Measurements from ENCODE around the gene CPNE9.

The CPNE9 gene

DNA sequence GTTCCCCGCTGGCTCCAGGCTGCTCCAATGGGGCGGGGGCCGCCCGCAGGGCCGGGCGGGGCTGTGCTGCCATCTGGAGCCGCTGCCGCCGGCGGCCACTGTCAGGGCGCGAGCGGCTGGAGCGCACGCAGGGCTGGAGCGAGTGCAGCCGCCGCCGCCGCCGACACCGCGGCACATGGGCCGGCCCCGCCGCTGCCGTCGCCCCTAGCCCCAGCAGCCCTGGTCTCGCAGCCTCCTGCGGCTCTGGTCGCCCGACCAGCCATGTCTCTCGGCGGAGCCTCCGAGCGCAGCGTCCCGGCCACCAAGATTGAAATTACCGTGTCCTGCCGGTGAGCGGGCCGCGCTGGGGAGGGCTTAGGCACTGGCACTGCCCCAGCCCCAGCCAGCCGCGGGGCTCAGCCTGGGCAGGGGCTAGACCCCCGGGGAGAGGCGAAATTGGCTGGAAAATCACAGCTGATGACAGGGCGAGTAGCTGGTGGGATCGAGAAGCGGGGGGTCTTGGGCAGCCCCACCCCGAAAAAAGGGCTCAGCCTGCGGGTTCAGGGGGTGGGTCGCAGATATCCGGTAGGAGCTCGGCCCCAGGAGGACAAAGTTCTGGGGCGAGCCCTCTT is at the start of gene CPNE9:
Gene CPNE9, plus strand, starts transcription at position 98 of the 611 bp plus-strand sequence. Its CDS starts 164 bp downstream, at position 262.
- DNase-seq = no peak

DNA sequence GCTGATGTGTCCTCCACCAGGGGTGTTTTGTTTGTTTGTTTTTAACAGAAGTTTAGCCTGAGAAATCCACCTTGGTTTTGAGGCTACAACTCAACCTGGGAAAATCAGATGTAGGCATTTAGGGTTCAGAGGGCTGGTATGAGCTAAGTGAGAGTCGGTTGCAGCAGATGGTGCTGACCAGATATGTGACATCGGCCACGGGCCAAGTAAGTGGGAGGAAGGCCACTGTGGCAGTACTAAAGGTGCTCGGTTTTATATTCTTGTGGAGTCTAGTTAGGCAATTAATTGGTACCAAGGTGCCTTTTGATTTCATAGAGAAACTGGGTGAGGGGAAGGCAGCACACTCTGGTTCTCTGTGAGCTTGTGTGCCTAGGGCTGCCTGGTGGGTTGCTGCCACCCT is 43.8 kb upstream of the CPNE9 start:
- no peak for DNase-seq

- DNase-seq = no peak
Measured at GRCh38 chr3:9660972-9661371, 42.7 kb upstream of the CPNE9 start.

GRCh38 chr3:9664119-9664751 is 39.4 kb upstream of the CPNE9 start:
- no peak for DNase-seq

DNA sequence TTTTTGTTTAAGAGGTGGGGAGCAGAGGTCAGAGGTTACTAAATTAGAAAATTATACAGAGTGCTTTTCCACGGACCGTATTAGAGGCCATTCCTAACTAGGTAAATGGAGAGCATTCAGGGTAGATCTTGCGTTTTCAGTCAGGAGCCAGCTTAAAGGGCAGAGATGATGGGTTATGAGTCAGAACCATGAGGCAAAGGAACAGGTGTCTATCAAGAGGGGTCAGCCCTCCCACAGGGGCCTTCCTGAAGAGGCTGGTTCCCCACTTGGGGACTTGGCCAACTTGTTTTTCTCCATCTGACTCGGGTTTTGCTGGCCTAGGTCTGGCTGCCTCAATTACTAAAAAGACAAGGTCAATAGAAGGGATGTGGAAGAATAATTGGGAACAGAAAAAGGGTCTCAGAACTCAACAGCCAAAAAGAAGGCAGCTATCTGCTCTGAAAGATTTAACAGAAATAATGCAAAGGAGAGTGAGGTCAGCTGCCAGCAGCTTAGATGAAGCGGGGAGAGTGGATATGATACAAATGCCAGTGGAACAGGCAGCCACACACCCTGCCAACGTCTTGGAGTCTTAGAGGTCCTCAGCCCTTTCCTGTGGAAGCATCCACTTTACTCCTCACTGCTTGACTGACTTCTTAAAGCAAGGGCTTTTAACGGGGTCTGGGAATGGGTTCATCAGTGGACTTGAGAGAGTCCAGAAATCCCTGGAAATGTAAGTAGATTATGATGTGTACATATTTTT is 36.8 kb upstream of the CPNE9 start:
- DNase-seq = no peak

GRCh38 chr3:9669277-9669676 is 34.4 kb upstream of the CPNE9 start:
- DNase-seq = no peak

- DNase-seq = no peak
Measured at GRCh38 chr3:9669720-9670432, 33.8 kb upstream of the CPNE9 start.

GRCh38 chr3:9673082-9673481 is 30.6 kb upstream of the CPNE9 start:
- no peak for DNase-seq

GRCh38 chr3:9673752-9674151 is 29.9 kb upstream of the CPNE9 start:
- no peak for DNase-seq

DNA sequence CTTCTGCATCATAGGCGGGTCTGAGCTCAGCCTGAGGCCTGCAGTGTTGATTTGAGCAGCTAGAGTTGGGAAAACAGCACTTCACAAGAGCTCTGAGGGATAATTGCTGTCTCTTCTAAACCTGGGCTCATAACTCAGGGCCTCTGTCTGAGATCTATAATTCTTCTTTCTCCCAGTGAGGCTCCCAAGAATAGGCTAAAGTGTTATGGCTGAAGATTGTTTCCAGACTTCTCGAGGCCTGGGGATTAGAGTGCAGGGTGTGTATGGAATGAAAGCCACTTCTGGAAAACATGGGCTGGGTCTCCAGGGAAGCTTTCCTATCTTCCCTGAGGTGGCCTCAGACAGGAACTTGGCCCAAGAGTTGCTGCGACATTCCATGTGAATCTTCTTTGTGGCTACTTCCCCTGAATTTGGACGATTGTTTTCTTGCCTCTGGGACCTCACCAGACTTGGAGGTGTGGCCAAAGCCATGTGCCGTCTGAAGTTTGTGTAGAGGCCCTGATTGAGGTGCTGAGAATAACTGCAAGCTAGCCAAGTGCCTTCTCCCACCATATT is 27.8 kb upstream of the CPNE9 start:
- DNase-seq = no peak

GRCh38 chr3:9676785-9677184 is 26.8 kb upstream of the CPNE9 start:
- no peak for DNase-seq

- no peak for DNase-seq
Measured at GRCh38 chr3:9678493-9678892, 25.1 kb upstream of the CPNE9 start.

GRCh38 chr3:9679476-9680080 is 24.1 kb upstream of the CPNE9 start:
- DNase-seq = no peak

GRCh38 chr3:9681011-9681722 is 22.5 kb upstream of the CPNE9 start:
- DNase-seq = no peak

DNA sequence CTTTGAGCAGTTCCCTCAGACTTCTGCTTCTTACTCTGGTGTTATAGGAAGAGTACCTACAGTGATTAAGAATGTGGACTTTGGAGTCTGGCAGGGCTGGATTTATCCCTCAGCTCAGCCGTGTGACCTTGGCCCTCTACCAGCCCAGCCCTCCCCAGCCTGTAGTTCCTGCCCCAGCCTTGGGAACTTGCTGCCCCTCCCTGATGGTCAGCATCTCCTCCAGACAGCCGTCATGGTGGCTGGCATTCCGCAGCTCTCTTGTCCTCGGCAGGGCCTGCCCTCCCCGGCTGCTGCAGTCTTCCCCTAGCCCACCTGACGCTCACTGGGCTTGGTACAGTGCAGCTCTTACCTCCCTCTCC is 21.9 kb upstream of the CPNE9 start:
- DNase-seq = no peak

- DNase-seq = no peak
Measured at GRCh38 chr3:9682096-9682495, 21.5 kb upstream of the CPNE9 start.

DNA sequence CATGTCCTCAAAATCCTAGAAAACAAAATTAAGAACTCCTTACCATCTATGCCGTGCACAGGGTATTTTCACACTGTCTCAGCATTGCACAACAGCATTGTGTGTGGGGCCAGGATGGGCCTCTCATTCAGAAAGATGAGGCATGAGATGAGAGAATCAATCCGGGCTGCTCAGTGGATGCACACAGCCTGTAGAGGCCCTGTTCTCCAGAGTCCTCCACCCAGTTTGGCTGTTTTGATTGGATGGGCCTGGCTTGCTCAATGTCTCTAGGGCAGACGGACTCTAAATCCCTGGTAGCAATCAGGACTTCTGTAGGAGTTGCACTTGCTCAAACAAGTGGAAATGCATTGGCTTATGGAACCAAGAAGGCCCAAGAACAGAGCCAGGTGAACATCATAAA is 20.2 kb upstream of the CPNE9 start:
- no peak for DNase-seq

GRCh38 chr3:9685216-9686049 is 18.2 kb upstream of the CPNE9 start:
- no peak for DNase-seq

- no peak for DNase-seq
Measured at GRCh38 chr3:9686050-9686550, 17.5 kb upstream of the CPNE9 start.

DNA sequence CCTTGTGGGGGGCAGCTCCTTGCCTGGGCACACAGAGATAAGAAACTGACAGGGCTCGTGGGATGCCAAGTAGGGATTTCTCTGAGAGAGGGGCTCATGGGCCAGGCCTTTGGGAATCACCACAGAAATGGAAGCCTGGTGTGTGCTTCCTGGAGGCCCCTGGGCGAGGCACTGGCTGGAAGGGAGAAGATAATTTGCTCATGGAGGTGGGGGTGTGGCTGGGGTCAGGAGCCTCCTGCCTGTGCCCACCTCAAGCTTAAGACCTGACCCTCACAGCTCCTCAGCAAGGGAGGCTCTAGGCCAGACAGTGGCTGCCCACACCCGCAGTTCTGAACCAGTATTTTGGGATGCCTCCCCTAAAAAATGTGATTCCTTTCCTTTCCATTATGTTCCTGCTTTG is 16.9 kb upstream of the CPNE9 start:
- DNase-seq = no peak

DNA sequence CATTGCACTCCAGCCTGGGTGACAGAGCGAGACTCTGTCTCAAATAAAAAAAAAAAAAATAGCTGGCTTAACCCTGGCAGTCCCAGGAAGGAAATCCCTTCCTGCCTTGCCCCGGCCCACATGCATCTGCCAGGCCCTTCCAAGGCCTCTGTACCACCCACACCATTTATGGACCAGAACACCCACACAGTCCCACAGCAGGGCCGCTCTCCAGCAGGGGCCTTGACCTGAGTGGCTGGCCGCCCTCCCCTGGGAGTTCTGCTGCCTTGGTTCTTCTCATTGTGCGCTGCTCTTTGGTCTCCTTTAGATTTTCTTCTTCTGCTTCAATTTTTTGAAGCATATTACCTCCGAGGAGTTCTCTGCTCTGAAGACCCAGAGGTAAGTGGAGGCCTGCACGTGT is 16.1 kb upstream of the CPNE9 start:
- no peak for DNase-seq
